Gastroesophageal sphincter (tissue), 4 donors: ENCODE measurements around the gene NOD1. TPM values are rescaled to one million over a fixed set of nuclear protein-coding genes. Genes with fewer than 3 reads are reported as not detected.

Source experiments
- ATAC-seq: fragments of 150-250 bp; one replicate; pipeline ENCODE4 v1.9.1; 2016; ENCODE audit warnings: mild to moderate bottlenecking, moderate library complexity
- H3K27ac ChIP-seq, 4 donors: fragments of 200-600 bp; sonication (generic) in 3 of 4; 1 replicate in 3 of 4; 2 replicates in 1 of 4; pipeline ENCODE4 v1.5.1; 2016 to 2019
- H3K27me3 ChIP-seq: fragments of 200-600 bp; sonication (generic); one replicate; pipeline ENCODE4 v1.5.1; 2019
- H3K36me3 ChIP-seq, 2 donors: fragments of 200-600 bp; sonication (generic); one replicate each; pipeline ENCODE4 v1.5.1; 2019; ENCODE audit warnings: control low read depth in 1 of 2
- H3K4me1 ChIP-seq, 3 donors: fragments of 200-600 bp; sonication (generic); 1 replicate in 2 of 3; 2 replicates in 1 of 3; pipeline ENCODE4 v1.5.1; 2016 to 2019; ENCODE audit warnings: control low read depth in 2 of 3
- H3K4me3 ChIP-seq, 2 donors: fragments of 200-600 bp; sonication (generic); one replicate each; pipeline ENCODE4 v1.5.1; 2019; ENCODE audit warnings: mild to moderate bottlenecking in 1 of 2, moderate library complexity in 1 of 2
- H3K9me3 ChIP-seq, 3 donors: fragments of 200-600 bp; sonication (generic); one replicate each; pipeline ENCODE4 v1.5.1; 2017 to 2019; ENCODE audit warnings: control low read depth in 2 of 3
- CTCF ChIP-seq, 4 experiments: fragments of 200-600 bp in 2 of 4; fragments of 450-650 bp in 2 of 4; sonication (generic) in 1 of 4; IDR thresholded peaks; one replicate each; pipeline ENCODE4 v1.5.1; 2017 to 2019; ENCODE audit warnings: antibody characterized with exemption in 4 of 4, mild to moderate bottlenecking in 2 of 4, moderate library complexity in 2 of 4
- EP300 ChIP-seq: sonication (generic); formaldehyde crosslinking; IDR thresholded peaks from one replicate; pipeline ENCODE4 v1.6.1; 2017; ENCODE audit warnings: antibody characterized with exemption, mild to moderate bottlenecking
- POLR2A ChIP-seq, 2 donors: fragments of 450-650 bp; IDR thresholded peaks; one replicate each; pipeline ENCODE4 v1.6.1; 2017; ENCODE audit warnings: antibody characterized with exemption in 2 of 2, mild to moderate bottlenecking in 2 of 2, moderate library complexity in 1 of 2
- POLR2AphosphoS5 ChIP-seq: sonication (generic); formaldehyde crosslinking; IDR thresholded peaks from one replicate; pipeline ENCODE4 v1.6.1; 2017; ENCODE audit warnings: antibody characterized with exemption
- WGBS, 2 donors: methylation state at CpG; one replicate each; pipeline ENCODE4 v1.1.5; 2018; ENCODE audit warnings: low coverage in 1 of 2; 5-methylcytosine and 5-hydroxymethylcytosine counted together
- total RNA-seq, 4 donors: library from RNA; depleted of rRNA; stranded (reverse); fragments of >200 nt; gene quantifications; one replicate each; pipeline ENCODE4 v1.1.0, GENCODE V29; 2016

NOD1 gene
- total RNA-seq, 4 donors from 2014 or later: 10.3 to 28.1 (median 16.9) TPM

- H3K4me3 ChIP-seq: no peak overlapping the region
- peaks cover 0 to 37% (median 0%) of the 10 kb centered on the region in 3 donors for H3K4me1 ChIP-seq
- TF ChIP-seq POLR2A (IDR thresholded peaks at IDR 0.05) (no peak), CTCF (IDR thresholded peaks at IDR 0.05) (no peak), POLR2AphosphoS5 (peak; percentile 6), EP300 (no peak)
- ATAC-seq: no peak
- 54 to 56% methylated on average over 4 to 6 of the region's 6 CpGs for WGBS, 2 donors
- no peak overlapping the region for H3K27ac ChIP-seq
- no peaks in the 10 kb centered on the region for H3K27me3 ChIP-seq
- peaks cover 0 to 100% of the 10 kb centered on the region in 2 donors for H3K36me3 ChIP-seq
- no peaks in the 10 kb centered on the region for H3K9me3 ChIP-seq
Observed at GRCh38 chr7:30450240-30450982, 28.2 kb downstream of the NOD1 start.

- H3K9me3 ChIP-seq: no peaks in the 10 kb centered on the region
- no peak overlapping the region for H3K4me3 ChIP-seq
- 40 to 46% methylated on average over 1 to 2 of the region's 10 CpGs for WGBS, 2 donors
- H3K36me3 ChIP-seq: peaks cover 0 to 85% of the 10 kb centered on the region in 2 donors
- ATAC-seq: no peak
- TF ChIP-seq POLR2A (IDR thresholded peaks at IDR 0.05) (no peak), POLR2AphosphoS5 (peak; percentile 66)
- H3K27me3 ChIP-seq: no peaks in the 10 kb centered on the region
- peaks cover 0 to 36% (median 0%) of the 10 kb centered on the region in 3 donors for H3K4me1 ChIP-seq
- H3K27ac ChIP-seq: peak overlapping the region in 1 of 4 donors; percentile 41
Observed at GRCh38 chr7:30448461-30449189, 30.0 kb downstream of the NOD1 start.

- no peak for ATAC-seq
- Histone ChIP-seq H3K36me3 (peaks cover 0 to 74% of the 10 kb centered on the region in 2 donors), H3K4me1 (peaks cover 0 to 33% (median 0%) of the 10 kb centered on the region in 3 donors), H3K9me3 (no peaks in the 10 kb centered on the region), H3K4me3 (no peak overlapping the region), H3K27ac (no peak overlapping the region), H3K27me3 (no peaks in the 10 kb centered on the region)
- 100% methylated on average over 1 of the region's 8 CpGs; no CpG with 5 or more reads in 1 of the 2 donors for whole genome bisulfite sequencing, 2 donors
- TF ChIP-seq CTCF (IDR thresholded peaks at IDR 0.05): no peak
- no peak for TF ChIP-seq EP300
- no peak for TF ChIP-seq POLR2A (IDR thresholded peaks at IDR 0.05)
- no peak for TF ChIP-seq POLR2AphosphoS5
Observed at GRCh38 chr7:30447466-30447865, 31.1 kb downstream of the NOD1 start.

- no peak overlapping the region for H3K4me3 ChIP-seq
- no peak overlapping the region for H3K27ac ChIP-seq
- 100% methylated on average over 1 of the region's 4 CpGs; no CpG with 5 or more reads in 1 of the 2 donors for WGBS, 2 donors
- no peaks in the 10 kb centered on the region for H3K9me3 ChIP-seq
- H3K36me3 ChIP-seq: peaks cover 0 to 62% of the 10 kb centered on the region in 2 donors
- peaks cover 0 to 33% (median 0%) of the 10 kb centered on the region in 3 donors for H3K4me1 ChIP-seq
- peak; percentile 16 for ATAC-seq
- H3K27me3 ChIP-seq: no peaks in the 10 kb centered on the region
- no peak for TF ChIP-seq POLR2AphosphoS5
- TF ChIP-seq POLR2A (IDR thresholded peaks at IDR 0.05): no peak
- TF ChIP-seq CTCF (IDR thresholded peaks at IDR 0.05): no peak
- TF ChIP-seq EP300: no peak
Observed at GRCh38 chr7:30446266-30446665, 32.3 kb downstream of the NOD1 start.

GRCh38 chr7:30445770-30446169 lies 32.8 kb downstream of the NOD1 start:
- no peak overlapping the region for H3K4me3 ChIP-seq
- H3K9me3 ChIP-seq: no peaks in the 10 kb centered on the region
- no peak overlapping the region for H3K27ac ChIP-seq
- WGBS, 2 donors: 44 to 55% methylated on average over 6 to 7 of the region's 7 CpGs
- H3K4me1 ChIP-seq: peaks cover 0 to 31% (median 0%) of the 10 kb centered on the region in 3 donors
- TF ChIP-seq POLR2A (IDR thresholded peaks at IDR 0.05): no peak
- peak; percentile 35 for TF ChIP-seq POLR2AphosphoS5
- no peak for TF ChIP-seq EP300
- TF ChIP-seq CTCF (IDR thresholded peaks at IDR 0.05): peak in 2 of 4 experiments; percentile 26 to 40
- no peaks in the 10 kb centered on the region for H3K27me3 ChIP-seq
- H3K36me3 ChIP-seq: peaks cover 0 to 57% of the 10 kb centered on the region in 2 donors
- ATAC-seq: peak; percentile 57
